Heart right ventricle (tissue), 16 donors: ENCODE results near the gene ASXL1. TPM values are rescaled to one million over a fixed set of nuclear protein-coding genes. Genes with fewer than 3 reads are reported as not detected.

Source experiments
- ATAC-seq, 8 donors: fragments of 200-7000 bp; cut with Tn5 transposase; one replicate each; pipeline ENCODE4 v1.9.1; 2020; ENCODE audit warnings: mild to moderate bottlenecking in 8 of 8, moderate library complexity in 8 of 8, moderate number of reproducible peaks in 1 of 8
- DNase-seq, 2 donors: peaks; one replicate each; pipeline ENCODE4 v3.0.0-alpha.2; 2020
- H3K27ac ChIP-seq, 10 donors: fragments of 200-600 bp; sonication (generic) in 2 of 10; one replicate each; pipeline versions ENCODE4 v1.5.0 to v1.8.0; 2020 to 2022; ENCODE audit warnings: mild to moderate bottlenecking in 3 of 10
- H3K27me3 ChIP-seq, 7 donors: fragments of 200-600 bp; one replicate each; pipeline ENCODE4 v1.8.0; 2021 to 2022; ENCODE audit warnings: mild to moderate bottlenecking in 2 of 7
- H3K36me3 ChIP-seq, 9 donors: fragments of 200-600 bp; sonication (generic) in 1 of 9; one replicate each; pipeline versions ENCODE4 v1.5.0 to v1.8.0; 2020 to 2022; ENCODE audit warnings: mild to moderate bottlenecking in 2 of 9
- H3K4me1 ChIP-seq, 9 donors: fragments of 200-600 bp; sonication (generic) in 1 of 9; one replicate each; pipeline versions ENCODE4 v1.5.0 to v1.8.0; 2020 to 2022; ENCODE audit warnings: mild to moderate bottlenecking in 4 of 9
- H3K4me3 ChIP-seq, 10 donors: fragments of 200-600 bp; sonication (generic) in 2 of 10; one replicate each; pipeline versions ENCODE4 v1.5.0 to v1.8.0; 2020 to 2022; ENCODE audit warnings: mild to moderate bottlenecking in 7 of 10, moderate library complexity in 2 of 10
- H3K9me3 ChIP-seq, 11 donors: fragments of 200-600 bp in 10 of 11; sonication (generic) in 2 of 11; one replicate each; pipeline versions ENCODE4 v1.5.0 to v1.8.0; 2013 to 2022; ENCODE audit warnings: mild to moderate bottlenecking in 2 of 11, control low read depth in 1 of 11, moderate library complexity in 1 of 11
- CTCF ChIP-seq, 9 donors: fragments of 200-600 bp; sonication (generic) in 2 of 9; IDR thresholded peaks; one replicate each; pipeline versions ENCODE4 v1.5.0 to v1.8.0; 2021 to 2022; ENCODE audit warnings: antibody characterized with exemption in 9 of 9, mild to moderate bottlenecking in 5 of 9, moderate library complexity in 1 of 9
- WGBS, 2 donors: extraction: QIAGEN DNeasy Blood & Tissue Kit; methylation state at CpG; one replicate each; pipeline ENCODE4 v1.1.7; 2013; ENCODE audit warnings: inconsistent platforms in 1 of 2; 5-methylcytosine and 5-hydroxymethylcytosine counted together
- intact Hi-C, 10 donors: fragments of 100-400 bp; cut with DNase I; formaldehyde crosslinking; loops; one replicate each; pipeline versions ENCODE4 v1.11.1 to v1.14.2; 2022
- long read RNA-seq, 3 donors: library from polyadenylated mRNA; unstranded; transcript quantifications; one replicate each; pipeline ENCODE4 v2.0.0, GENCODE V29; 2020 to 2021
- polyA plus RNA-seq, 2 donors: library from polyadenylated mRNA; stranded (reverse); fragments of 200-250 nt; gene quantifications; one replicate each; pipeline ENCODE4 v1.2.3, GENCODE V29; 2013
- total RNA-seq, 10 donors: library from RNA; stranded (reverse); fragmentation: NEBNext Ultra II Directional in 3 of 10; extraction: Animal tissue kit (Norgen Biotek cat#: 25700) in 3 of 10; gene quantifications; one replicate each; pipeline versions ENCODE4 v1.2.1 to v1.2.4, GENCODE V29; 2021 to 2023
- donor health status: Arrhythmogenic right ventricular cardiomyopathy.
- donor health status: ischemic (EF 13 %, LVEDD 7.1; RV severe dilation, severe dysfunction).
- donor health status: healthy with polysubstance abuse.
- donor health status: DM: no; HTN: yes; CAD: no.
- donor health status: DM: no; HTN: no; CAD: no.
- donor health status: ischemic (EF 25% LVEDD 6.9; RV normal size, moderate dysfunction).
- donor health status: ischemic (EF 25% LVEDD 5.7; RV mildly dilated, moderate dysfunction).
- donor health status: healthy.
- donor health status: DM: yes; HTN: yes; CAD: no.
- donor health status: Ischemic cardiomyopathy.
- donor health status: ischemic (EF 35%, LVEDD 5.7; RV mildly dilated, moderate dysfunction).
- donor health status: nonischemic (EF 11% LVEDD 7.7; RV severe dilation, severe dysfunction).
- donor health status: DM: yes; HTN: yes; CAD: no.
- donor health status: PGD.
- donor health status: ischemic (EF 29% LVEDD 5.4; RV normal size, mild dysfunction).
- donor health status: nonischemic (EF 23%, LVEDD 6.1; RV moderate dilation, normal function).

The ASXL1 gene
- total RNA-seq, result 10 to 100 TPM; 23.1 to 39.4 (median 29.4) TPM
- polyA plus RNA-seq, result 10 to 100 TPM; 10.0 to 27.1 TPM
- long read RNA-seq, donor 1, partial matches to known transcripts, result 1 of 11 reads
- long read RNA-seq, donor 1, other reads (novel, unspliced or antisense), result 10 of 11 reads
- long read RNA-seq, donor 2, partial matches to known transcripts, result 5 of 7 reads
- long read RNA-seq, donor 2, other reads (novel, unspliced or antisense), result 2 of 7 reads
- long read RNA-seq, donor 3, partial matches to known transcripts, result 24 of 24 reads
- long read RNA-seq, donor 3, other reads (novel, unspliced or antisense), result 0 of 24 reads

- H3K27ac ChIP-seq, result peak within 1 kb of the TSS; percentile 86 to 99 (median 96)
- H3K4me3 ChIP-seq, result peak within 1 kb of the TSS; percentile 70 to 94 (median 85)
- 0 to 1% methylated on average over 65 to 81 of the region's 83 CpGs for WGBS, 2 donors
- H3K27me3 ChIP-seq, result no peaks in the 10 kb centered on the region
- intact Hi-C loops, result loop anchor here in 5 of 10 donors (5.0 to 10.0 kb wide), 5 partner anchors 76 to 153 kb away; partner anchors contain the start of genes PLAGL2 (in 2 of the 5), POFUT1 (in 2 of the 5) and KIF3B (in 1 of the 5)
- DNase-seq (peak; percentile 98 to 99), ATAC-seq (peak; percentile 96 to 98 (median 97))
- peaks cover 3 to 65% (median 41%) of the 10 kb centered on the region in 9 donors for H3K4me1 ChIP-seq
- H3K36me3 ChIP-seq, result no peaks in the 10 kb centered on the region
- TF ChIP-seq CTCF (IDR thresholded peaks at IDR 0.05), result peak in 1 of 9 donors; percentile 32
- H3K9me3 ChIP-seq, result peaks cover 0 to 3% (median 0%) of the 10 kb centered on the region in 11 donors
These were observed at the start of gene ASXL1 for GRCh38 chr20:32357869-32358631. Gene ASXL1, plus strand, starts transcription at chr20:32358331. Its CDS starts 445 bp downstream, at chr20:32358776.

- Histone ChIP-seq H3K36me3 (peaks cover 0 to 74% (median 23%) of the 10 kb centered on the region in 9 donors), H3K4me3 (no peak overlapping the region), H3K27me3 (no peaks in the 10 kb centered on the region), H3K4me1 (no peaks in the 10 kb centered on the region), H3K9me3 (no peaks in the 10 kb centered on the region), H3K27ac (no peak overlapping the region)
- no peak for DNase-seq
- intact Hi-C loops, result no loop called here
- no peak for TF ChIP-seq CTCF (IDR thresholded peaks at IDR 0.05)
- ATAC-seq, result no peak
- 61% methylated on average over 3 of the region's 3 CpGs for WGBS, 2 donors
These were observed 45.3 kb upstream of the ASXL1 start for GRCh38 chr20:32312718-32313424.

GRCh38 chr20:32314768-32315167 lies 43.4 kb upstream of the ASXL1 start:
- Histone ChIP-seq H3K4me3 (no peak overlapping the region), H3K36me3 (peaks cover 0 to 87% (median 27%) of the 10 kb centered on the region in 9 donors), H3K9me3 (no peaks in the 10 kb centered on the region), H3K27me3 (no peaks in the 10 kb centered on the region), H3K4me1 (no peaks in the 10 kb centered on the region), H3K27ac (no peak overlapping the region)
- intact Hi-C loops, result no loop called here
- DNase-seq (no peak), ATAC-seq (peak in 3 of 8 donors; percentile 25 to 41 (median 27))
- TF ChIP-seq CTCF (IDR thresholded peaks at IDR 0.05), result no peak
- 58 to 59% methylated on average over 1 of the region's 1 CpG for WGBS, 2 donors

- intact Hi-C loops, result no loop called here
These were observed 42.7 kb upstream of the ASXL1 start for GRCh38 chr20:32315399-32315798.

More at GRCh38 chr20:32315399-32315798, 42.7 kb upstream of the ASXL1 start:
- Histone ChIP-seq H3K36me3 (peaks cover 0 to 84% (median 21%) of the 10 kb centered on the region in 9 donors), H3K4me3 (no peak overlapping the region), H3K9me3 (no peaks in the 10 kb centered on the region), H3K27ac (no peak overlapping the region), H3K4me1 (no peaks in the 10 kb centered on the region), H3K27me3 (no peaks in the 10 kb centered on the region)
- no peak for ATAC-seq
- DNase-seq, result no peak
- TF ChIP-seq CTCF (IDR thresholded peaks at IDR 0.05), result no peak
- WGBS, 2 donors, result 98% methylated on average over 3 of the region's 3 CpGs
